Astrocyte (in vitro differentiated cells and primary cell): ENCODE measurements around the gene UCHL1.

Experiments
- EZH2 ChIP-seq: IDR thresholded peaks from 2 replicates; pipeline ENCODE4 v1.6.1; 2012; ENCODE audit warnings: mild to moderate bottlenecking, low read length, inconsistent platforms; ENCODE audit not compliant: insufficient read depth
- TF ChIP-seq, protein P1 (sequence below): IDR thresholded peaks from 2 replicates; pipeline ENCODE4 v1.5.1; 2011; ENCODE audit warnings: low read depth, mild to moderate bottlenecking, inconsistent platforms, low read length, moderate library complexity; ENCODE audit not compliant: insufficient read depth

DNA sequence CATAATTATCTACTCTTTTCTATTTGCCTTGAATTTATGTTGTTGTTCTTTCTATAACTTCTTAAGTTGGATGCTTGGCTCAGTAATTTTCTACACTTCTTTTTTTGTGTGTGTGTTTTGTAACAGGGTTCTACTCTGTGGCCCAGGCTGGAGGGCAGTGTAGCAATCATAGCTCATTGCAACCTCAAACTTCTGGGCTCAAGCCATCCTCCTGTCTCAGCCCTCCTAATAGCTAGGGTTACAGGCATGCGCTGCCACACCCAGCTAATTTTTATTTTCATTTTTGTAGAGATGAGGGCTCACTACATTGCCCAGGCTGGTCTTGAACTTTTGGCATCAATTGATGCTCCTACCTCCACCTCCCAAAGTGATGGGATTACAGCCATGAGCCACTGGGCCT is 20.7 kb upstream of the UCHL1 start:
- TF ChIP-seq, protein P1, sequence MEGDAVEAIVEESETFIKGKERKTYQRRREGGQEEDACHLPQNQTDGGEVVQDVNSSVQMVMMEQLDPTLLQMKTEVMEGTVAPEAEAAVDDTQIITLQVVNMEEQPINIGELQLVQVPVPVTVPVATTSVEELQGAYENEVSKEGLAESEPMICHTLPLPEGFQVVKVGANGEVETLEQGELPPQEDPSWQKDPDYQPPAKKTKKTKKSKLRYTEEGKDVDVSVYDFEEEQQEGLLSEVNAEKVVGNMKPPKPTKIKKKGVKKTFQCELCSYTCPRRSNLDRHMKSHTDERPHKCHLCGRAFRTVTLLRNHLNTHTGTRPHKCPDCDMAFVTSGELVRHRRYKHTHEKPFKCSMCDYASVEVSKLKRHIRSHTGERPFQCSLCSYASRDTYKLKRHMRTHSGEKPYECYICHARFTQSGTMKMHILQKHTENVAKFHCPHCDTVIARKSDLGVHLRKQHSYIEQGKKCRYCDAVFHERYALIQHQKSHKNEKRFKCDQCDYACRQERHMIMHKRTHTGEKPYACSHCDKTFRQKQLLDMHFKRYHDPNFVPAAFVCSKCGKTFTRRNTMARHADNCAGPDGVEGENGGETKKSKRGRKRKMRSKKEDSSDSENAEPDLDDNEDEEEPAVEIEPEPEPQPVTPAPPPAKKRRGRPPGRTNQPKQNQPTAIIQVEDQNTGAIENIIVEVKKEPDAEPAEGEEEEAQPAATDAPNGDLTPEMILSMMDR: no peak
- TF ChIP-seq EZH2: no peak
